ENCODE data around the gene CANT1.
"Not testable (repeated sequence)": the region's sequence is repeated elsewhere in the genome, so short reads cannot be mapped to it uniquely, and the experiment has no call there.

CANT1 gene

GRCh38 chr17:79043931-79044320 is 34.4 kb upstream of the CANT1 start:
- no peak for DNase-seq (ENCODE audit: low read depth in 4 of 4, low spot score in 1 of 4)

- DNase-seq (ENCODE audit: low read depth in 4 of 4, low spot score in 1 of 4): no peak
Observed at GRCh38 chr17:79043191-79043930, 33.8 kb upstream of the CANT1 start.

- peak; percentile 45 to 59 (median 54) for DNase-seq (ENCODE audit: low read depth in 4 of 4, low spot score in 1 of 4)
Observed at GRCh38 chr17:79042421-79043190, 33.0 kb upstream of the CANT1 start.

GRCh38 chr17:79041723-79042420 is 32.3 kb upstream of the CANT1 start:
- no peak for DNase-seq (ENCODE audit: low read depth in 4 of 4, low spot score in 1 of 4)

- no peak for DNase-seq (ENCODE audit: low read depth in 4 of 4, low spot score in 1 of 4)
Observed at GRCh38 chr17:79041041-79041570, 31.5 kb upstream of the CANT1 start.

GRCh38 chr17:79039886-79040285 is 30.3 kb upstream of the CANT1 start:
- DNase-seq (ENCODE audit: low read depth in 4 of 4, low spot score in 1 of 4): no peak

GRCh38 chr17:79039171-79039570 is 29.6 kb upstream of the CANT1 start:
- no peak for DNase-seq (ENCODE audit: low read depth in 4 of 4, low spot score in 1 of 4)

- DNase-seq (ENCODE audit: low read depth in 4 of 4, low spot score in 1 of 4): no peak
Observed at GRCh38 chr17:79038545-79039135, 29.1 kb upstream of the CANT1 start.

GRCh38 chr17:79036596-79036995 is 27.0 kb upstream of the CANT1 start:
- DNase-seq (ENCODE audit: low read depth in 4 of 4, low spot score in 1 of 4): no peak

GRCh38 chr17:79036181-79036580 is 26.6 kb upstream of the CANT1 start:
- DNase-seq (ENCODE audit: low read depth in 4 of 4, low spot score in 1 of 4): no peak

GRCh38 chr17:79035686-79036085 is 26.1 kb upstream of the CANT1 start:
- DNase-seq (ENCODE audit: low read depth in 4 of 4, low spot score in 1 of 4): no peak

GRCh38 chr17:79034931-79035485 is 25.4 kb upstream of the CANT1 start:
- DNase-seq (ENCODE audit: low read depth in 4 of 4, low spot score in 1 of 4): no peak

- DNase-seq (ENCODE audit: low read depth in 4 of 4, low spot score in 1 of 4): no peak
Observed at GRCh38 chr17:79033741-79034501, 24.4 kb upstream of the CANT1 start.

- DNase-seq (ENCODE audit: low read depth in 4 of 4, low spot score in 1 of 4): no peak
Observed at GRCh38 chr17:79033046-79033616, 23.6 kb upstream of the CANT1 start.

- DNase-seq (ENCODE audit: low read depth in 4 of 4, low spot score in 1 of 4): no peak
Observed at GRCh38 chr17:79031996-79032875, 22.7 kb upstream of the CANT1 start.

- DNase-seq (ENCODE audit: low read depth in 4 of 4, low spot score in 1 of 4): not testable (repeated sequence)
Observed at GRCh38 chr17:79030636-79031035, 21.1 kb upstream of the CANT1 start.

GRCh38 chr17:79029327-79030009 is 19.9 kb upstream of the CANT1 start:
- DNase-seq (ENCODE audit: low read depth in 4 of 4, low spot score in 1 of 4): no peak
